ENCODE measurements around the gene DCP2.
"Not testable (repeated sequence)": the region's sequence is repeated elsewhere in the genome, so short reads cannot be mapped to it uniquely, and the experiment has no call there.

The DCP2 gene

GRCh38 chr5:112976432-112977309 is at the start of gene DCP2:
TSS of gene DCP2 (plus strand) at chr5:112976798. CDS start at chr5:112976934, 136 bp downstream.
- peak; percentile 98 for DNase-seq

GRCh38 chr5:112929336-112930081 is 47.1 kb upstream of the DCP2 start:
- DNase-seq, result no peak

GRCh38 chr5:112930082-112930344 is 46.6 kb upstream of the DCP2 start:
- DNase-seq, result no peak

GRCh38 chr5:112931473-112931872 is 45.1 kb upstream of the DCP2 start:
- no peak for DNase-seq

- DNase-seq, result no peak
Measured at GRCh38 chr5:112933105-112933504, 43.5 kb upstream of the DCP2 start.

GRCh38 chr5:112933651-112934365 is 42.8 kb upstream of the DCP2 start:
- no peak for DNase-seq

- no peak for DNase-seq
Measured at GRCh38 chr5:112934366-112934663, 42.3 kb upstream of the DCP2 start.

- DNase-seq, result no peak
Measured at GRCh38 chr5:112935675-112936074, 40.9 kb upstream of the DCP2 start.

- no peak for DNase-seq
Measured at GRCh38 chr5:112938286-112938685, 38.3 kb upstream of the DCP2 start.

GRCh38 chr5:112940670-112941069 is 35.9 kb upstream of the DCP2 start:
- no peak for DNase-seq

GRCh38 chr5:112948458-112948857 is 28.1 kb upstream of the DCP2 start:
- no peak for DNase-seq

GRCh38 chr5:112951124-112951702 is 25.4 kb upstream of the DCP2 start:
- DNase-seq, result no peak

GRCh38 chr5:112956606-112957005 is 20.0 kb upstream of the DCP2 start:
- no peak for DNase-seq

- DNase-seq, result no peak
Measured at GRCh38 chr5:112957036-112957808, 19.4 kb upstream of the DCP2 start.

- peak; percentile 80 for DNase-seq
Measured at GRCh38 chr5:112958093-112959088, 18.2 kb upstream of the DCP2 start.

GRCh38 chr5:112959872-112960271 is 16.7 kb upstream of the DCP2 start:
- not testable (repeated sequence) for DNase-seq

- DNase-seq, result no peak
Measured at GRCh38 chr5:112960315-112960714, 16.3 kb upstream of the DCP2 start.

GRCh38 chr5:112960863-112961504 is 15.6 kb upstream of the DCP2 start:
- DNase-seq, result no peak

GRCh38 chr5:112963374-112963733 is 13.2 kb upstream of the DCP2 start:
- not testable (repeated sequence) for DNase-seq

- no peak for DNase-seq
Measured at GRCh38 chr5:112965733-112966306, 10.8 kb upstream of the DCP2 start.

Measured in right hindlimb (tissue), 1 donor.